Neuronal stem cell (in vitro differentiated cells): Measurements from ENCODE around the gene PCGF1.
"Not testable (repeated sequence)": the region's sequence is repeated elsewhere in the genome, so short reads cannot be mapped to it uniquely, and the experiment has no call there.

Source experiments
- DNase-seq: peaks from one replicate; pipeline ENCODE4 v3.0.0-alpha.2; 2013; ENCODE audit warnings: low spot score
- H2AFZ ChIP-seq: one replicate; pipeline ENCODE4 v1.6.1; 2013; ENCODE audit warnings: mild to moderate bottlenecking, low read length, inconsistent platforms
- H2AK5ac ChIP-seq: 2 replicates; pipeline ENCODE4 v1.6.1; 2013; ENCODE audit warnings: low read depth, mild to moderate bottlenecking, inconsistent platforms, low read length, moderate library complexity, mixed read lengths
- H2BK120ac ChIP-seq: 2 replicates; pipeline ENCODE4 v1.6.1; 2013; ENCODE audit warnings: low read depth, mild to moderate bottlenecking, inconsistent platforms, low read length, moderate library complexity, mixed read lengths
- H2BK12ac ChIP-seq: one replicate; pipeline ENCODE4 v1.6.1; 2013; ENCODE audit warnings: low read length, inconsistent platforms
- H2BK15ac ChIP-seq: 2 replicates; pipeline ENCODE4 v1.6.1; 2013; ENCODE audit warnings: mild to moderate bottlenecking, low read length, inconsistent platforms, mixed read lengths
- H2BK5ac ChIP-seq: one replicate; pipeline ENCODE4 v1.6.1; 2013; ENCODE audit warnings: inconsistent platforms, mild to moderate bottlenecking, low read length, moderate library complexity
- H3K14ac ChIP-seq: one replicate; pipeline ENCODE4 v1.6.1; 2013; ENCODE audit warnings: low read length, inconsistent platforms
- H3K18ac ChIP-seq: 2 replicates; pipeline ENCODE4 v1.6.1; 2013; ENCODE audit warnings: low read length, inconsistent platforms
- H3K23ac ChIP-seq: 2 replicates; pipeline ENCODE4 v1.6.1; 2013; ENCODE audit warnings: low read depth, mild to moderate bottlenecking, mixed read lengths, low read length, inconsistent platforms; ENCODE audit not compliant: poor library complexity
- H3K27ac ChIP-seq: replicated peaks from 3 replicates; pipeline ENCODE4 v1.5.1; 2013; ENCODE audit warnings: low read length, inconsistent platforms
- H3K27me3 ChIP-seq, 3 experiments: 2 replicates each; pipeline ENCODE4 v1.6.1; 2013; ENCODE audit warnings: low read length in 3 of 3, mild to moderate bottlenecking in 2 of 3, inconsistent platforms in 1 of 3, low read depth in 1 of 3, mixed read lengths in 1 of 3, moderate library complexity in 1 of 3; ENCODE audit not compliant: control insufficient read depth in 3 of 3, insufficient read depth in 3 of 3
- H3K36me3 ChIP-seq, 2 donors: replicated peaks in 1 of 2; 2 replicates each; pipeline ENCODE4 v1.6.1; 2013; ENCODE audit warnings: low read length in 2 of 2; ENCODE audit not compliant: control insufficient read depth in 2 of 2, insufficient read depth in 2 of 2
- H3K4ac ChIP-seq: 2 replicates; pipeline ENCODE4 v1.6.1; 2013; ENCODE audit warnings: inconsistent platforms, mild to moderate bottlenecking, low read length, moderate library complexity
- H3K4me1 ChIP-seq, 2 donors: 1 replicate in 1 of 2; 2 replicates in 1 of 2; pipeline ENCODE4 v1.6.1; 2013; ENCODE audit warnings: low read length in 2 of 2, low read depth in 1 of 2; ENCODE audit not compliant: control insufficient read depth in 2 of 2, insufficient read depth in 1 of 2
- H3K4me2 ChIP-seq: one replicate; pipeline ENCODE4 v1.6.1; 2013; ENCODE audit warnings: mild to moderate bottlenecking, low read length, inconsistent platforms; ENCODE audit not compliant: insufficient read depth, poor library complexity, severe bottlenecking
- H3K4me3 ChIP-seq, 2 donors: 2 replicates each; pipeline ENCODE4 v1.5.1; 2013; ENCODE audit warnings: low read length in 2 of 2, mild to moderate bottlenecking in 2 of 2, inconsistent platforms in 1 of 2, moderate library complexity in 1 of 2
- H3K79me1 ChIP-seq: one replicate; pipeline ENCODE4 v1.6.1; 2013; ENCODE audit warnings: low read depth, mild to moderate bottlenecking, inconsistent platforms, low read length, moderate library complexity
- H3K9ac ChIP-seq: one replicate; pipeline ENCODE4 v1.6.1; 2013; ENCODE audit warnings: mild to moderate bottlenecking, low read depth, low read length, inconsistent platforms; ENCODE audit not compliant: poor library complexity
- H3K9me3 ChIP-seq, 2 donors: replicated peaks in 1 of 2; 2 replicates each; pipeline versions ENCODE3 to v1.6.1; 2013; ENCODE audit warnings: low read length in 2 of 2, mild to moderate bottlenecking in 2 of 2, inconsistent platforms in 1 of 2, low read depth in 1 of 2, mixed read lengths in 1 of 2, moderate library complexity in 1 of 2; ENCODE audit not compliant: control insufficient read depth in 2 of 2, insufficient read depth in 1 of 2
- H4K8ac ChIP-seq: one replicate; pipeline ENCODE4 v1.6.1; 2013; ENCODE audit warnings: low read depth, mild to moderate bottlenecking, inconsistent platforms, low read length, moderate library complexity
- H4K91ac ChIP-seq: one replicate; pipeline ENCODE4 v1.6.1; 2013; ENCODE audit warnings: low read length, low read depth, mild to moderate bottlenecking, inconsistent platforms; ENCODE audit not compliant: poor library complexity
- WGBS, 2 donors: extraction: QIAGEN DNeasy Blood & Tissue Kit; methylation state at CpG; one replicate each; pipeline ENCODE4 v1.1.7; 2013; ENCODE audit warnings: missing lambda C conversion rate in 2 of 2, mixed read lengths in 1 of 2; ENCODE audit not compliant: insufficient read length in 2 of 2, insufficient replicate concordance in 1 of 2; ENCODE audit errors: extremely low coverage in 2 of 2; 5-methylcytosine and 5-hydroxymethylcytosine counted together

PCGF1 gene

DNA sequence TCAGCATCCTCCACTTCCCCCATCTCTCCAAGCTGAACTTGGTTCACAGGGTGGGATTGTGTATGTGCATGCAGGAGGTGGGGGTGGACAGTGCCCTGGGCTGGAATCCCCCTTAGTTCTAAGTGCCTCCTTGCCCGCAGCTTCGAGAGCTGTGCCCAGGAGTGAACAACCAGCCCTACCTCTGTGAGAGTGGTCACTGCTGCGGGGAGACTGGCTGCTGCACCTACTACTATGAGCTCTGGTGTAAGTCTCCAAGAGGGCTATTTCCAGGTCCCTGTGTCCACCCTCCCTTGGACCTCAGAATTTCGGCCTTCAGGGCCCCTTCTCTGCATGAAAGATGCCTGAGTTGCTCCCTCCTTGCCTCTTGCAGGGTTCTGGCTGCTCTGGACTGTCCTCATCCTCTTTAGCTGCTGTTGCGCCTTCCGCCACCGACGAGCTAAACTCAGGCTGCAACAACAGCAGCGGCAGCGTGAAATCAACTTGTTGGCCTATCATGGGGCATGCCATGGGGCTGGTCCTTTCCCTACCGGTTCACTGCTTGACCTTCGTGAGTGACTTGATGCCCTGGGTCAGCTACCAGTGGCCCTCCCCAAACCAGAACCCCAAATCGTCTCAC is 47.9 kb downstream of the PCGF1 start:
- Histone ChIP-seq H3K23ac (peak overlapping the region; percentile 25), H3K4me1 (peaks cover 10 to 22% of the 10 kb centered on the region in 2 donors), H3K36me3 (peaks cover 24 to 43% of the 10 kb centered on the region in 2 donors), H3K79me1 (peaks cover 11% of the 10 kb centered on the region), H3K4me3 (peak overlapping the region; percentile 59 to 99)
- H3K9ac ChIP-seq, H3K4me2 ChIP-seq, H2BK120ac ChIP-seq, H3K18ac ChIP-seq, H3K27ac ChIP-seq, H4K8ac ChIP-seq, H2BK12ac ChIP-seq, H2AFZ ChIP-seq, H4K91ac ChIP-seq, H2BK15ac ChIP-seq, DNase-seq, H3K14ac ChIP-seq, H2BK5ac ChIP-seq, H2AK5ac ChIP-seq, H3K4ac ChIP-seq, H3K27me3 ChIP-seq, H3K9me3 ChIP-seq: not testable (repeated sequence)
- 100% methylated on average over 1 of the region's 13 CpGs; no CpG with 5 or more reads in 1 of the 2 donors for WGBS, 2 donors

DNA sequence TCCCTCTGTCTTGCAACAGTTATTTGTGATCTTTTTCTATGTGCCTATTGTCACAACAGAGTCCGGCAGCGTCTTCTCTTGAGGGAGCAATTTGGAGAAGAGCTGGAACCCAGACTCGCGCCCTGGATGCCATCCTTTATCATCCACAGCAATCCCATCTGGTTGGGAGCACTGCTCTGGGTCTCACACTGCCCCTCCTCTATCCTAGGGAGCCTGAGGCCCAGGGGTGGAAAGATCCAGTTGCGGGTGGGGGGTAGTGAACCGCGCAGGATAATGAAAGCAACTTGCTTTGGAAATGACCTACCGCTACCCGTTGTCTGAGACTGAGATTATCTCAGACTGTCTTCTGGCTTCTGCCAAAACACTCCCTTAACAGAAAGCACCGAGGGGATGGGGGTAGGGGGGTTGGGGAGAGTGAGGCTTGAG is 48.5 kb downstream of the PCGF1 start:
- no peaks in the 10 kb centered on the region for H3K27me3 ChIP-seq
- H2BK15ac ChIP-seq = no peak overlapping the region
- peak overlapping the region; percentile 87 for H3K4me2 ChIP-seq
- peaks cover 24 to 43% of the 10 kb centered on the region in 2 donors for H3K36me3 ChIP-seq
- no peak overlapping the region for H3K23ac ChIP-seq
- H3K4ac ChIP-seq = no peak overlapping the region
- H4K91ac ChIP-seq = no peak overlapping the region
- H3K9ac ChIP-seq = peak overlapping the region; percentile 86
- DNase-seq = no peak
- H3K18ac ChIP-seq = no peak overlapping the region
- H2AFZ ChIP-seq = peak overlapping the region; percentile 71
- no peak overlapping the region for H3K27ac ChIP-seq
- peak overlapping the region; percentile 92 to 99 for H3K4me3 ChIP-seq
- WGBS, 2 donors = no CpG with 5 or more reads among the region's 10 CpGs
- peaks cover 7 to 18% of the 10 kb centered on the region in 2 donors for H3K4me1 ChIP-seq
- H3K79me1 ChIP-seq = peaks cover 8% of the 10 kb centered on the region
- no peak overlapping the region for H4K8ac ChIP-seq
- no peak overlapping the region for H2BK120ac ChIP-seq
- H2AK5ac ChIP-seq = peak overlapping the region; percentile 77
- H2BK5ac ChIP-seq = no peak overlapping the region
- no peak overlapping the region for H3K14ac ChIP-seq
- H3K9me3 ChIP-seq = no peaks in the 10 kb centered on the region
- no peak overlapping the region for H2BK12ac ChIP-seq

DNA sequence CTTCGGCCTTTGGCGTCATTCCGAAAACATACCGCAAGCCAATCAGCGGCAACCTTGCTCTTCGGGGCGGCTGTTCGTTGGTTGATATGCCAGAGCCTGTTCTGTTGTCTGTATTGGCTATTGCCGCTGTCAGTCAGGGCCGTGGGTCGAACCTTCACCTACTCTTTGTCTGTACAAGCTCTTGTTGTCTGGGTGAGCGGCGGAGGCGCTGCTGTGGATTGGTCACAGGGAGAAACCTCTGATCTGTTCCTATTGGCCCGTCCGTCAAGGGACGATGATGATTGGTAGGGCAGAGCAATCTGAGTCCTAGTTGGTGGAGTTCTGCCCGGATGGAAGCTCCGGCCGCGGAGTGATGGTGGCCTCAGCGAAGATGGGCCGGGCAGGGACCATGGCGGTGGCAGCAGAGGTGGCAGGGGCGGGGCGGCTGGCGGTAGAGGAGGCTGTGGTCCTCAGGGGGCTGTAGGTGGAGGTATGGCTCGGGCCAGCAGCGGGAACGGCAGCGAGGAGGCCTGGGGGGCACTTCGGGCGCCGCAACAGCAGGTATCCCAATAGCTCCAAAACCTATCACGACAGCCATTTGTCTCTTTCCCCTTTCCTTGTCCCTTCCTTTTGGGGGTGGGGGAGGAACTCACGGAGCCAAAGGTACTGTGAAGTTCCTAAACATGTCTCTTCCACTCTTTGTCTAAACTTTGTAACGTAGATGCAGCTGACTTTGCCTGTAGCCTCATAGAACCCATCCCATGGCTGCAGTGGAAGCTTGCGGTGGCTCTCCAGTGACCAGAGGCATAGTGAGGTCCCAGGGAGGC is 49.2 kb downstream of the PCGF1 start, which contains the start of gene WBP1:
TSS of gene WBP1 (plus strand) at position 307 of the 806 bp plus-strand sequence. CDS start at position 472, 165 bp downstream.
- Histone ChIP-seq H3K4me2 (peak within 1 kb of the TSS; percentile 87), H3K18ac (peak within 1 kb of the TSS; percentile 97), H3K9ac (peak within 1 kb of the TSS; percentile 89), H2BK5ac (peak within 1 kb of the TSS; percentile 95), H3K27me3 (no peaks in the 10 kb centered on the region), H3K23ac (peak within 1 kb of the TSS; percentile 92), H3K14ac (no peak within 1 kb of the TSS), H4K91ac (no peak within 1 kb of the TSS), H3K4ac (peak within 1 kb of the TSS; percentile 45), H2AK5ac (peak within 1 kb of the TSS; percentile 77), H2BK12ac (peak within 1 kb of the TSS; percentile 11), H3K27ac (peak within 1 kb of the TSS; percentile 96), H4K8ac (no peak within 1 kb of the TSS), H3K79me1 (peaks cover 8% of the 10 kb centered on the region), H3K36me3 (peaks cover 24 to 43% of the 10 kb centered on the region in 2 donors), H3K9me3 (no peaks in the 10 kb centered on the region), H2BK120ac (no peak within 1 kb of the TSS), H2AFZ (peak within 1 kb of the TSS; percentile 90), H3K4me3 (peak within 1 kb of the TSS; percentile 92 to 99), H2BK15ac (no peak within 1 kb of the TSS), H3K4me1 (peaks cover 7 to 18% of the 10 kb centered on the region in 2 donors)
- peak; percentile 100 for DNase-seq
- no CpG with 5 or more reads among the region's 38 CpGs for WGBS, 2 donors
